H1 (cell line): ENCODE results near the gene SLC25A36. TPM values are rescaled to one million over a fixed set of nuclear protein-coding genes. Genes with fewer than 3 reads are reported as not detected.
A peak's percentile ranks its signal among the peaks of the same experiment; 100 is the strongest.

Experiments used
- CTCF ChIA-PET: fragments of 300-600 bp; sonication (Branson Sonifier 250); formaldehyde crosslinking; loops from one replicate; lab custom pipeline; 2021; ENCODE audit not compliant: partially characterized antibody; lab: Charles Lee
- POLR2A ChIA-PET: fragments of 300-600 bp; sonication (Branson Sonifier 250); formaldehyde crosslinking; loops from one replicate; lab custom pipeline; 2021; ENCODE audit warnings: inconsistent platforms; ENCODE audit not compliant: partially characterized antibody; lab: Charles Lee
- DNase-seq, 2 experiments: peaks; one replicate each; pipeline versions ENCODE4 v3.0.0 to v3.0.0-alpha.2; 2010 to 2022; ENCODE audit warnings: low spot score in 2 of 2, low read depth in 1 of 2, mixed read lengths in 1 of 2
- FAIRE-seq: peaks from 2 replicates; lab custom pipeline; 2011; peaks lifted over from hg19 to GRCh38; lab: Jason Lieb, UNC
- H2AFZ ChIP-seq: 2 replicates; pipeline ENCODE4 v1.8.1; 2012; ENCODE audit warnings: low read length, inconsistent platforms
- H2AK5ac ChIP-seq: 2 replicates; pipeline ENCODE4 v1.6.1; 2013; ENCODE audit warnings: low read depth, low read length
- H2BK120ac ChIP-seq: replicated peaks from 2 replicates; pipeline ENCODE3; 2013; ENCODE audit warnings: low read depth, low read length, inconsistent platforms
- H2BK12ac ChIP-seq: 2 replicates; pipeline ENCODE4 v1.6.1; 2013; ENCODE audit warnings: low read depth, low read length
- H2BK15ac ChIP-seq: 2 replicates; pipeline ENCODE4 v1.6.1; 2013; ENCODE audit warnings: low read length
- H2BK20ac ChIP-seq: 2 replicates; pipeline ENCODE4 v1.6.1; 2013; ENCODE audit warnings: low read length
- H2BK5ac ChIP-seq: 2 replicates; pipeline ENCODE4 v1.6.1; 2013; ENCODE audit warnings: low read depth, low read length
- H3K14ac ChIP-seq: 2 replicates; pipeline ENCODE4 v1.6.1; 2013; ENCODE audit warnings: inconsistent platforms; ENCODE audit not compliant: insufficient read length
- H3K18ac ChIP-seq: 2 replicates; pipeline ENCODE4 v1.6.1; 2013; ENCODE audit warnings: low read length; ENCODE audit errors: extremely low read depth
- H3K23ac ChIP-seq: 2 replicates; pipeline ENCODE4 v1.6.1; 2013; ENCODE audit warnings: inconsistent platforms; ENCODE audit not compliant: insufficient read length
- H3K23me2 ChIP-seq: 2 replicates; pipeline ENCODE4 v1.6.1; 2013; ENCODE audit warnings: low read depth, low read length
- H3K27ac ChIP-seq: 2 replicates; pipeline ENCODE4 v1.6.1; 2011; ENCODE audit warnings: low read depth, low read length, inconsistent platforms
- H3K27me3 ChIP-seq, 4 experiments: replicated peaks in 1 of 4; 1 replicate in 1 of 4; 2 replicates in 3 of 4; pipeline versions ENCODE4 v1.6.1 to v1.8.1; 2011 to 2013; ENCODE audit warnings: low read length in 3 of 4, mild to moderate bottlenecking in 3 of 4, inconsistent platforms in 2 of 4, mixed read lengths in 2 of 4, moderate library complexity in 1 of 4; ENCODE audit not compliant: control insufficient read depth in 3 of 4, insufficient read depth in 3 of 4; ENCODE audit errors: extremely low read depth in 1 of 4
- H3K36me3 ChIP-seq, 4 experiments: 2 replicates each; pipeline versions ENCODE4 v1.6.1 to v1.8.1; 2011 to 2013; ENCODE audit warnings: mild to moderate bottlenecking in 4 of 4, low read length in 3 of 4, moderate library complexity in 2 of 4, control low read depth in 1 of 4, inconsistent platforms in 1 of 4; ENCODE audit not compliant: insufficient read depth in 4 of 4, control insufficient read depth in 2 of 4
- H3K4ac ChIP-seq: replicated peaks from 2 replicates; pipeline ENCODE3; 2013; ENCODE audit warnings: low read length, low read depth, mixed read lengths, inconsistent platforms; ENCODE audit not compliant: insufficient read length
- H3K4me1 ChIP-seq, 4 experiments: replicated peaks in 1 of 4; 1 replicate in 1 of 4; 2 replicates in 3 of 4; pipeline versions ENCODE4 v1.6.1 to v1.8.1; 2011 to 2013; ENCODE audit warnings: low read length in 3 of 4, inconsistent platforms in 2 of 4, mixed read lengths in 1 of 4; ENCODE audit not compliant: insufficient read depth in 4 of 4, control insufficient read depth in 3 of 4
- H3K4me2 ChIP-seq, 2 experiments: 2 replicates each; pipeline versions ENCODE4 v1.6.1 to v1.8.1; 2011 to 2013; ENCODE audit warnings: low read depth in 2 of 2, low read length in 2 of 2, control low read depth in 1 of 2, inconsistent platforms in 1 of 2, mild to moderate bottlenecking in 1 of 2; ENCODE audit not compliant: insufficient read depth in 1 of 2
- H3K4me3 ChIP-seq, 4 experiments: fragments of 200-600, 300-600 bp in 1 of 4; sonication (generic), shearing (Covaris generic), sonication (Bioruptor Twin) in 1 of 4; 2 replicates each; pipeline versions ENCODE4 v1.5.1 to v1.8.1; 2011 to 2016; ENCODE audit warnings: low read length in 4 of 4, low read depth in 3 of 4, control low read depth in 2 of 4, inconsistent platforms in 2 of 4, mild to moderate bottlenecking in 2 of 4, mixed read lengths in 1 of 4, moderate library complexity in 1 of 4; ENCODE audit not compliant: insufficient read depth in 2 of 4; ENCODE audit errors: extremely low read depth in 1 of 4
- H3K56ac ChIP-seq: replicated peaks from 2 replicates; pipeline ENCODE3; 2013; ENCODE audit warnings: low read depth, mild to moderate bottlenecking, mixed read lengths, low read length, inconsistent platforms; ENCODE audit not compliant: insufficient read length
- H3K79me1 ChIP-seq: 2 replicates; pipeline ENCODE4 v1.6.1; 2013; ENCODE audit warnings: low read depth, low read length, control low read depth
- H3K79me2 ChIP-seq, 2 experiments: 2 replicates each; pipeline versions ENCODE4 v1.6.1 to v1.8.1; 2012 to 2013; ENCODE audit warnings: low read length in 2 of 2, mild to moderate bottlenecking in 2 of 2, inconsistent platforms in 1 of 2; ENCODE audit not compliant: insufficient read depth in 2 of 2, control insufficient read depth in 1 of 2
- H3K9ac ChIP-seq, 4 experiments: replicated peaks in 1 of 4; 1 replicate in 1 of 4; 2 replicates in 3 of 4; pipeline versions ENCODE4 v1.6.1 to v1.8.1; 2011 to 2013; ENCODE audit warnings: low read depth in 3 of 4, low read length in 3 of 4, control low read depth in 2 of 4, mild to moderate bottlenecking in 2 of 4, moderate library complexity in 2 of 4, inconsistent platforms in 1 of 4; ENCODE audit errors: extremely low read depth in 1 of 4
- H3K9me3 ChIP-seq, 2 experiments: 2 replicates each; pipeline versions ENCODE4 v1.6.1 to v1.8.1; 2012 to 2013; ENCODE audit warnings: mild to moderate bottlenecking in 2 of 2, moderate library complexity in 2 of 2, control low read depth in 1 of 2, inconsistent platforms in 1 of 2, low read depth in 1 of 2, low read length in 1 of 2, mixed read lengths in 1 of 2; ENCODE audit not compliant: insufficient read depth in 2 of 2
- H4K20me1 ChIP-seq, 2 experiments: replicated peaks in 1 of 2; 2 replicates each; pipeline versions ENCODE3 to v1.8.1; 2011 to 2013; ENCODE audit warnings: inconsistent platforms in 2 of 2, low read length in 2 of 2, mild to moderate bottlenecking in 1 of 2; ENCODE audit not compliant: insufficient read depth in 2 of 2, control insufficient read depth in 1 of 2
- H4K5ac ChIP-seq: 2 replicates; pipeline ENCODE4 v1.6.1; 2013; ENCODE audit warnings: low read length, low read depth, mixed read lengths, inconsistent platforms; ENCODE audit not compliant: insufficient read length
- H4K8ac ChIP-seq: 2 replicates; pipeline ENCODE4 v1.8.0; 2013; ENCODE audit warnings: mild to moderate bottlenecking, moderate library complexity, low read length, inconsistent platforms; ENCODE audit not compliant: insufficient read depth; ENCODE audit errors: extremely low read depth
- H4K91ac ChIP-seq: replicated peaks from 2 replicates; pipeline ENCODE3; 2013; ENCODE audit warnings: low read length, mixed read lengths, inconsistent platforms; ENCODE audit not compliant: insufficient read length
- CBX8 ChIP-seq: fragments of 300-800, 300-1000 bp; sonication (generic); IDR thresholded peaks from 2 replicates; pipeline ENCODE4 v1.7.1; 2016; ENCODE audit warnings: low read depth, low read length, borderline replicate concordance
- CREB1 ChIP-seq: IDR thresholded peaks from 2 replicates; pipeline ENCODE4 v1.6.1; 2012; ENCODE audit warnings: inconsistent platforms
- GTF2F1 ChIP-seq: IDR thresholded peaks from 2 replicates; pipeline ENCODE4 v1.6.1; 2012; ENCODE audit warnings: low read depth, low read length, improper control_type of control experiment, borderline replicate concordance
- RAD21 ChIP-seq, 2 experiments: IDR thresholded peaks in 1 of 2; conservative IDR thresholded peaks in 1 of 2; 2 replicates each; pipeline ENCODE4 v1.6.1; 2011; ENCODE audit warnings: low read depth in 2 of 2, low read length in 2 of 2, improper control_type of control experiment in 1 of 2, inconsistent platforms in 1 of 2, mild to moderate bottlenecking in 1 of 2, moderate library complexity in 1 of 2
- SRF ChIP-seq: IDR thresholded peaks from 2 replicates; pipeline ENCODE4 v1.6.1; 2011; ENCODE audit warnings: mild to moderate bottlenecking, low read depth, low read length, moderate library complexity
- TAF7 ChIP-seq: optimal IDR thresholded peaks from 2 replicates; pipeline ENCODE3; 2011; ENCODE audit warnings: low read depth, mild to moderate bottlenecking, inconsistent platforms, low read length, moderate library complexity, borderline replicate concordance
- TEAD4 ChIP-seq: IDR thresholded peaks from 2 replicates; pipeline ENCODE4 v1.6.1; 2012; ENCODE audit warnings: low read depth, low read length, inconsistent platforms, mixed read lengths
- WGBS, 2 experiments: shearing (Covaris generic) in 1 of 2; methylation state at CpG; one replicate each; pipeline versions ENCODE4 v1.1.6 to v1.1.7; 2013 to 2015; ENCODE audit warnings: low lambda C conversion rate in 2 of 2, mixed read lengths in 2 of 2, inconsistent platforms in 1 of 2, low coverage in 1 of 2, missing lambda C conversion rate in 1 of 2; ENCODE audit not compliant: insufficient replicate concordance in 2 of 2, insufficient coverage in 1 of 2, insufficient read length in 1 of 2; ENCODE audit errors: extremely low coverage in 1 of 2, missing lambda C conversion rate in 1 of 2; 5-methylcytosine and 5-hydroxymethylcytosine counted together
- polyA plus RNA-seq, 7 experiments: library from polyadenylated mRNA; depleted of rRNA in 3 of 7; stranded (reverse) in 5 of 7; unstranded in 2 of 7; fragments of >200 nt in 5 of 7; fragments of 200-250 nt in 2 of 7; gene quantifications; 1 replicate in 5 of 7; 2 replicates in 1 of 7; 4 replicates in 1 of 7; pipeline versions ENCODE4 v1.2.1 to v1.2.3, GENCODE V29; 2011 to 2013; ENCODE audit warnings: missing spikeins in 2 of 7, mixed read lengths in 2 of 7
- total RNA-seq: library from RNA; stranded (reverse); fragmentation: NEBNext Ultra II Directional; extraction: Animal tissue kit (Norgen Biotek cat#: 25700); gene quantifications from 2 replicates; pipeline ENCODE4 v1.2.1, GENCODE V29; 2021

SLC25A36 gene
- total and polyA plus RNA-seq, 2 of the 8 experiments (the other 6 are each of a cell fraction or from before 2014, with no cell fraction given) = 42.9 to 71.8 TPM

DNA sequence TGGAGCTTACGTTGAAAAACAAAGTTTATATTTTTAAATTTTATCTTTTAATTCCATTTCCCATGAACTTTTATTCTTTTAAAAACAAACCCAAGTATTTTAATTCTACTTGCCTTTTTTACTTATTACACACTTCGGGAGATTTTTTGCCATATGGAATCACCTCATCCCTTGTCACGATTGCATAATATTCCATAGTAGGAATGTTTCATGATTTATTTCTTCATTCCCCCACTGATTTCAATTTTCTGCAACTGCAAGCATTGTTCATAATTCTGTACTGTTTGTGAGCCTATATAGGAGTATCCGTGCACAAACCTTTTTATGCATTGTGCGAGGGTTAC, 574 bp upstream of the SLC25A36 start:
- Histone ChIP-seq H2AK5ac (no peak overlapping the region), H3K9me3 (no peaks in the 10 kb centered on the region), H3K23me2 (peaks cover 6% of the 10 kb centered on the region), H3K79me1 (peaks cover 3% of the 10 kb centered on the region; the same call in 1 of the 2 replicates), H3K4ac (no peak overlapping the region), H2BK12ac (no peak overlapping the region), H3K27ac (peak overlapping the region; percentile 55; the same call in 1 of the 2 replicates), H3K4me2 (peak overlapping the region; percentile 65 to 87; a peak in 3 of 4 replicates), H4K5ac (peak overlapping the region; percentile 62), H3K18ac (no peak overlapping the region; the same call in 1 of the 2 replicates), H3K9ac (peak overlapping the region in 3 of 4 experiments; percentile 39 to 57 (median 53); a peak in 4 of 7 replicates), H3K36me3 (no peaks in the 10 kb centered on the region), H2AFZ (peak overlapping the region; percentile 45; the same call in 1 of the 2 replicates), H3K56ac (peak overlapping the region; percentile 95), H3K4me3 (peak overlapping the region; percentile 44 to 95 (median 82)), H2BK15ac (no peak overlapping the region), H2BK5ac (no peak overlapping the region), H4K8ac (no peak overlapping the region), H3K23ac (no peak overlapping the region), H3K14ac (no peak overlapping the region), H4K20me1 (peaks cover 7 to 9% of the 10 kb centered on the region in 2 experiments), H4K91ac (no peak overlapping the region), H3K4me1 (no peaks in the 10 kb centered on the region; a peak in 2 of 7 replicates), H3K79me2 (peaks cover 20 to 40% of the 10 kb centered on the region in 2 experiments), H2BK20ac (no peak overlapping the region), H3K27me3 (no peaks in the 10 kb centered on the region), H2BK120ac (peak overlapping the region; percentile 79)
- CTCF ChIA-PET = interaction anchor here (0.9 to 1.8 kb wide), 3 partner anchors 12 to 43 kb away, joined by 3 to 6 read pairs (median 5); no protein-coding TSS in a partner anchor
- no peak for DNase-seq
- FAIRE-seq = no peak
- POLR2A ChIA-PET = interaction anchor here (0.8 to 1.0 kb wide), 2 partner anchors 12 to 42 kb away, joined by 3 read pairs; no protein-coding TSS in a partner anchor
- WGBS, 2 experiments = 45% methylated on average over 5 of the region's 5 CpGs; no CpG with 5 or more reads in 1 of the 2 experiments
- no peak for TF ChIP-seq SRF
- no peak for TF ChIP-seq RAD21 (IDR thresholded peaks at IDR 0.05 in 1 of 2, conservative IDR thresholded peaks at IDR 0.05 in 1 of 2; ENCODE audit: low read depth in 2 of 2, low read length in 2 of 2)
- TF ChIP-seq TAF7 = no peak
- no peak for TF ChIP-seq CBX8
- no peak for TF ChIP-seq GTF2F1
- TF ChIP-seq CREB1 = no peak
- TF ChIP-seq TEAD4 = no peak
